ENCODE measurements around the gene RTRAF.
A peak's percentile ranks its signal among the peaks of the same experiment; 100 is the strongest.

RTRAF gene

GRCh38 chr14:51989293-51990234, at the start of gene RTRAF:
RTRAF (plus strand) TSS chr14:51989546; CDS start chr14:51989640, 94 bp downstream.
- peak; percentile 70 for DNase-seq (ENCODE audit: low read depth, low spot score)

GRCh38 chr14:51939755-51940301, 49.5 kb upstream of the RTRAF start:
- DNase-seq (ENCODE audit: low read depth, low spot score): no peak

GRCh38 chr14:51942971-51943370, 46.4 kb upstream of the RTRAF start:
- DNase-seq (ENCODE audit: low read depth, low spot score): no peak

GRCh38 chr14:51950007-51950406, 39.3 kb upstream of the RTRAF start:
- DNase-seq (ENCODE audit: low read depth, low spot score): no peak

GRCh38 chr14:51951656-51952055, 37.7 kb upstream of the RTRAF start:
- DNase-seq (ENCODE audit: low read depth, low spot score): no peak

GRCh38 chr14:51954031-51954430, 35.3 kb upstream of the RTRAF start:
- DNase-seq (ENCODE audit: low read depth, low spot score): no peak

- DNase-seq (ENCODE audit: low read depth, low spot score): no peak
Measured at GRCh38 chr14:51954657-51955056, 34.7 kb upstream of the RTRAF start.

- DNase-seq (ENCODE audit: low read depth, low spot score): no peak
Measured at GRCh38 chr14:51957950-51958349, 31.4 kb upstream of the RTRAF start.

GRCh38 chr14:51959928-51960327, 29.4 kb upstream of the RTRAF start:
- DNase-seq (ENCODE audit: low read depth, low spot score): no peak

- DNase-seq (ENCODE audit: low read depth, low spot score): no peak
Measured at GRCh38 chr14:51960866-51961265, 28.5 kb upstream of the RTRAF start.

- no peak for DNase-seq (ENCODE audit: low read depth, low spot score)
Measured at GRCh38 chr14:51962711-51963110, 26.6 kb upstream of the RTRAF start.

- DNase-seq (ENCODE audit: low read depth, low spot score): no peak
Measured at GRCh38 chr14:51963286-51963685, 26.1 kb upstream of the RTRAF start.

GRCh38 chr14:51967521-51967920, 21.8 kb upstream of the RTRAF start:
- no peak for DNase-seq (ENCODE audit: low read depth, low spot score)

- no peak for DNase-seq (ENCODE audit: low read depth, low spot score)
Measured at GRCh38 chr14:51969852-51970540, 19.4 kb upstream of the RTRAF start.

GRCh38 chr14:51972566-51972965, 16.8 kb upstream of the RTRAF start:
- DNase-seq (ENCODE audit: low read depth, low spot score): no peak

GRCh38 chr14:51977075-51977474, 12.3 kb upstream of the RTRAF start:
- no peak for DNase-seq (ENCODE audit: low read depth, low spot score)

- DNase-seq (ENCODE audit: low read depth, low spot score): no peak
Measured at GRCh38 chr14:51978681-51979085, 10.7 kb upstream of the RTRAF start.

- DNase-seq (ENCODE audit: low read depth, low spot score): peak; percentile 47
Measured at GRCh38 chr14:51979088-51979709, 10.1 kb upstream of the RTRAF start.

- no peak for DNase-seq (ENCODE audit: low read depth, low spot score)
Measured at GRCh38 chr14:51981218-51981854, 8.0 kb upstream of the RTRAF start.

- no peak for DNase-seq (ENCODE audit: low read depth, low spot score)
Measured at GRCh38 chr14:51988221-51988620, 1.1 kb upstream of the RTRAF start.

- DNase-seq (ENCODE audit: low read depth, low spot score): no peak
Measured at GRCh38 chr14:51990488-51990887, 1.1 kb downstream of the RTRAF start.

Measured in iPS DF 19.7 (cell line).